Measurements from ENCODE around the gene PPP1R9B. TPM values are rescaled to one million over a fixed set of nuclear protein-coding genes. Genes with fewer than 3 reads are reported as not detected.

The PPP1R9B gene
- total RNA-seq, 6 experiments from 2014 or later, result 9.9 to 18.1 (median 12.0) TPM

- intact Hi-C loops (cut with DNase I), result no loop called here
- Histone ChIP-seq H3K4me3 (no peak overlapping the region), H3K36me3 (no peaks in the 10 kb centered on the region), H3K27me3 (no peaks in the 10 kb centered on the region), H3K27ac (no peak overlapping the region), H3K9me3 (no peaks in the 10 kb centered on the region), H3K4me1 (peaks cover 0 to 11% (median 0%) of the 10 kb centered on the region in 4 donors)
- WGBS (ENCODE audit: insufficient coverage, low coverage, low lambda C conversion rate, missing lambda C conversion rate), result 90% methylated on average over 11 of the region's 20 CpGs
- no peak for TF ChIP-seq POLR2A (IDR thresholded peaks at IDR 0.05)
- TF ChIP-seq CTCF (IDR thresholded peaks at IDR 0.05), result no peak
- DNase-seq (peak in 1 of 3 donors; percentile 14), ATAC-seq (no peak)
These were observed 26.3 kb upstream of the PPP1R9B start for GRCh38 chr17:50176559-50177357.

DNA sequence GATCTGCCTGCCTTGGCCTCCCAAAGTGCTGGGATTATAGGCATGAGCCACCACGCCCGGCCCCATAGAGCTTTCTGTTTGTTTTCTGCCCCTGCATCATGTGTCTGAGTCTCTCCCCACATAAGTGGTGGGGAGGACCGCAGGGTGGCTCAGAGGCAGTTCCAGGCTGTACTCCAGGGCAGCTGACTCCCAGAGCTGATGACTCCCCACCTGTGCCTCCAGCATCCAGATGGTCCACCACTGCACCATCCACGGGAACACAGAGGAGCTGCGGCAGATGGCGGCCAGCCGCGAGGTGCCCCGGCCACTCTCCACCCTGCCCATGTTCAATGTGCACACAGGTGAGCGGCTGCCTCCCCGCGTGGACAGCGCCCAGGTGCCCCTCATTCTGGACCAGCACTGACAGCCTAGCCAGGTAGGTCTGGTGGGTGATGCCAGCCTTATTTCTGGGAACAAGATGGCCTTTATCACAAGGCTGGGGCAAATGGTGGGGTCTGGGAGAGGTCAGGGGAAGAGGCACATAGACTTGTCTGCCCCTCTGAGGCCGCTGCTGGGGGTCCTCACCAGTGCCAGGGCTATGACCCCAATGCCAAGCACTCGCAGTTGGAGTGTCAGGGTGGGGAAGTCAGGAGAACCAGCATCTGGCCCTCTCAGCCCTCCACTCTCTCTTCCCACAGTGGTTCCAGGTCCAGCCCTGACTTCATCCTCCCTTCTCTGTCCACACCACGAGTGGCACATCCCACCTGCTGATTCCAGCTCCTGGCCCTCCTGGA, 24.7 kb upstream of the PPP1R9B start:
- no peak for ATAC-seq
- H3K27ac ChIP-seq, result no peak overlapping the region
- peaks cover 0 to 11% (median 0%) of the 10 kb centered on the region in 4 donors for H3K4me1 ChIP-seq
- H3K27me3 ChIP-seq, result no peaks in the 10 kb centered on the region
- TF ChIP-seq POLR2A (IDR thresholded peaks at IDR 0.05) (no peak), CTCF (IDR thresholded peaks at IDR 0.05) (no peak)
- peak in 1 of 3 donors; percentile 21 for DNase-seq
- 93% methylated on average over 2 of the region's 16 CpGs for WGBS (ENCODE audit: insufficient coverage, low coverage, low lambda C conversion rate, missing lambda C conversion rate)
- intact Hi-C loops (cut with DNase I), result no loop called here
- H3K36me3 ChIP-seq, result no peaks in the 10 kb centered on the region
- no peak overlapping the region for H3K4me3 ChIP-seq
- no peaks in the 10 kb centered on the region for H3K9me3 ChIP-seq

- DNase-seq, result peak in 1 of 3 donors; percentile 5
- Histone ChIP-seq H3K27ac (no peak overlapping the region), H3K4me1 (peaks cover 0 to 11% (median 0%) of the 10 kb centered on the region in 4 donors), H3K4me3 (no peak overlapping the region), H3K9me3 (no peaks in the 10 kb centered on the region), H3K36me3 (no peaks in the 10 kb centered on the region), H3K27me3 (no peaks in the 10 kb centered on the region)
- ATAC-seq, result no peak
- WGBS (ENCODE audit: insufficient coverage, low coverage, low lambda C conversion rate, missing lambda C conversion rate), result 56% methylated on average over 3 of the region's 6 CpGs
- TF ChIP-seq POLR2A (IDR thresholded peaks at IDR 0.05), result no peak
- TF ChIP-seq CTCF (IDR thresholded peaks at IDR 0.05), result no peak
- intact Hi-C loops (cut with DNase I), result no loop called here
These were observed 24.0 kb upstream of the PPP1R9B start for GRCh38 chr17:50174444-50174843.

- no peaks in the 10 kb centered on the region for H3K27me3 ChIP-seq
- 65% methylated on average over 4 of the region's 10 CpGs for WGBS (ENCODE audit: insufficient coverage, low coverage, low lambda C conversion rate, missing lambda C conversion rate)
- TF ChIP-seq CTCF (IDR thresholded peaks at IDR 0.05), result no peak
- no peak for TF ChIP-seq POLR2A (IDR thresholded peaks at IDR 0.05)
- H3K27ac ChIP-seq, result peak overlapping the region in 1 of 3 donors; percentile 37
- peaks cover 0 to 11% (median 0%) of the 10 kb centered on the region in 4 donors for H3K4me1 ChIP-seq
- no peak overlapping the region for H3K4me3 ChIP-seq
- no peaks in the 10 kb centered on the region for H3K9me3 ChIP-seq
- intact Hi-C loops (cut with DNase I), result no loop called here
- ATAC-seq, result no peak
- no peak for DNase-seq
- H3K36me3 ChIP-seq, result no peaks in the 10 kb centered on the region
These were observed 23.0 kb upstream of the PPP1R9B start for GRCh38 chr17:50173335-50173941.
